GM12878 (cell line): Measurements from ENCODE around the gene VWA3B. TPM values are rescaled to one million over a fixed set of nuclear protein-coding genes. Genes with fewer than 3 reads are reported as not detected.

ENCODE experiments used
- ATAC-seq: fragments of 200-7000 bp; cut with Tn5 transposase; 3 replicates; pipeline ENCODE4 v1.9.1; 2020; ENCODE audit warnings: mild to moderate bottlenecking, moderate library complexity
- BruUV-seq: library from RNA; stranded (reverse); fragments of 400-500 nt; replicated peaks from 2 replicates; lab custom pipeline; 2021; lab: Mats Ljungman, UMichigan
- CTCF ChIA-PET: fragments of 300-600 bp; sonication (Branson Sonifier 250); formaldehyde crosslinking; extraction: SDS; loops from one replicate; lab custom pipeline; 2021; ENCODE audit warnings: inconsistent platforms; lab: Yijun Ruan, JAX
- POLR2A ChIA-PET: fragments of 350-600 bp; formaldehyde crosslinking; extraction: SDS; loops from one replicate; lab custom pipeline; 2021; ENCODE audit warnings: inconsistent platforms; lab: Charles Lee
- RAD21 ChIA-PET: fragments of 300-600 bp; sonication (Branson Sonifier 250); formaldehyde crosslinking; loops from one replicate; lab custom pipeline; 2023; ENCODE audit warnings: antibody characterized with exemption; ENCODE audit not compliant: unreplicated experiment; lab: Charles Lee
- SMC1A ChIA-PET: fragments of 300-600 bp; sonication (Branson Sonifier 250); formaldehyde crosslinking; loops from one replicate; lab custom pipeline; 2023; ENCODE audit not compliant: unreplicated experiment, uncharacterized antibody; lab: Charles Lee
- DNase-seq: peaks from one replicate; pipeline ENCODE4 v3.0.0-alpha.2; 2011; ENCODE audit warnings: low read depth, low spot score
- FAIRE-seq: peaks from 3 replicates; lab custom pipeline; 2011; peaks lifted over from hg19 to GRCh38; lab: Jason Lieb, UNC
- H2AFZ ChIP-seq: 2 replicates; pipeline ENCODE4 v1.6.0; 2011; ENCODE audit warnings: low read depth, low read length, control low read depth; ENCODE audit not compliant: control insufficient read depth
- H3K27ac ChIP-seq: 2 replicates; pipeline ENCODE4 v1.5.1; 2011; ENCODE audit warnings: control low read depth; ENCODE audit not compliant: control insufficient read depth, insufficient read depth
- H3K27me3 ChIP-seq, 2 experiments: replicated peaks in 1 of 2; 2 replicates each; pipeline versions ENCODE4 v1.6.0 to v1.6.1; 2011; ENCODE audit warnings: low read length in 1 of 2; ENCODE audit not compliant: control insufficient read depth in 2 of 2, insufficient read depth in 2 of 2
- H3K36me3 ChIP-seq, 2 experiments: 2 replicates each; pipeline ENCODE4 v1.5.1; 2011; ENCODE audit warnings: low read length in 1 of 2; ENCODE audit not compliant: control insufficient read depth in 2 of 2, insufficient read depth in 2 of 2
- H3K4me1 ChIP-seq: 2 replicates; pipeline ENCODE4 v1.6.1; 2011; ENCODE audit warnings: mild to moderate bottlenecking, low read length, moderate library complexity, mixed read lengths; ENCODE audit not compliant: control insufficient read depth, insufficient read depth
- H3K4me2 ChIP-seq: 2 replicates; pipeline ENCODE4 v1.6.0; 2011; ENCODE audit warnings: control low read depth; ENCODE audit not compliant: control insufficient read depth, insufficient read depth
- H3K4me3 ChIP-seq: fragments of 200-600 bp; sonication (generic); 2 replicates; pipeline ENCODE4 v1.5.1; 2016
- H3K79me2 ChIP-seq: 2 replicates; pipeline ENCODE4 v1.6.0; 2011; ENCODE audit warnings: low read length; ENCODE audit not compliant: control insufficient read depth, insufficient read depth
- H3K9ac ChIP-seq: 2 replicates; pipeline ENCODE4 v1.8.0; 2011; ENCODE audit warnings: low read length, control low read depth, mixed read lengths; ENCODE audit not compliant: control insufficient read depth, insufficient read depth
- H3K9me3 ChIP-seq: replicated peaks from 3 replicates; pipeline ENCODE4 v1.5.1; 2011; ENCODE audit warnings: mild to moderate bottlenecking, low read length; ENCODE audit not compliant: control insufficient read depth, insufficient read depth
- H4K20me1 ChIP-seq: 2 replicates; pipeline ENCODE4 v1.6.0; 2011; ENCODE audit not compliant: control insufficient read depth, insufficient read depth
- CHD4 ChIP-seq: fragments of 200-600 bp; sonication (generic); IDR thresholded peaks from 2 replicates; pipeline ENCODE4 v1.6.1; 2016; ENCODE audit warnings: mild to moderate bottlenecking
- CREB1 ChIP-seq: IDR thresholded peaks from 2 replicates; pipeline ENCODE4 v1.6.1; 2012; ENCODE audit warnings: low read depth, mild to moderate bottlenecking, inconsistent platforms
- CTCF ChIP-seq, 3 experiments: IDR thresholded peaks in 2 of 3; conservative IDR thresholded peaks in 1 of 3; 2 replicates each; pipeline ENCODE4 v1.5.1; 2011; ENCODE audit warnings: low read depth in 3 of 3, low read length in 3 of 3, mild to moderate bottlenecking in 3 of 3, control low read depth in 2 of 3, moderate library complexity in 2 of 3, inconsistent platforms in 1 of 3, mixed read lengths in 1 of 3; ENCODE audit not compliant: control insufficient read depth in 2 of 3, insufficient read depth in 1 of 3; ENCODE audit errors: extremely low read depth in 1 of 3
- DPF2 ChIP-seq: fragments of 450-650 bp; IDR thresholded peaks from 2 replicates; pipeline ENCODE4 v1.6.1; 2017; ENCODE audit warnings: mild to moderate bottlenecking
- EGR1 ChIP-seq, 2 experiments: IDR thresholded peaks; 1 replicate in 1 of 2; 2 replicates in 1 of 2; pipeline ENCODE4 v1.6.1; 2011 to 2012; ENCODE audit warnings: low read depth in 2 of 2, low read length in 2 of 2, borderline replicate concordance in 1 of 2, mild to moderate bottlenecking in 1 of 2, moderate library complexity in 1 of 2
- ETV6 ChIP-seq, 2 experiments: fragments of 450-650 bp in 1 of 2; IDR thresholded peaks in 1 of 2; conservative IDR thresholded peaks in 1 of 2; 2 replicates each; pipeline ENCODE4 v1.6.1; 2014; ENCODE audit warnings: antibody characterized with exemption in 1 of 2, borderline replicate concordance in 1 of 2, low read depth in 1 of 2, mild to moderate bottlenecking in 1 of 2, moderate library complexity in 1 of 2
- JUNB ChIP-seq: IDR thresholded peaks from 2 replicates; pipeline ENCODE4 v1.6.1; 2016; ENCODE audit warnings: antibody characterized with exemption, mild to moderate bottlenecking
- NKRF ChIP-seq: fragments of 450-650 bp; conservative IDR thresholded peaks from 2 replicates; pipeline ENCODE4 v1.6.1; 2017; ENCODE audit warnings: mild to moderate bottlenecking, moderate library complexity
- RELA ChIP-seq: fragments of 450-650 bp; IDR thresholded peaks from 2 replicates; pipeline ENCODE4 v1.8.0; 2014; ENCODE audit warnings: borderline replicate concordance; ENCODE audit not compliant: partially characterized antibody
- RELB ChIP-seq: fragments of 450-650 bp; IDR thresholded peaks from 2 replicates; pipeline ENCODE4 v1.6.1; 2017; ENCODE audit warnings: low read depth, mild to moderate bottlenecking, moderate library complexity
- ZNF24 ChIP-seq: fragments of 450-650 bp; IDR thresholded peaks from 2 replicates; pipeline ENCODE4 v1.6.1; 2017; ENCODE audit warnings: antibody characterized with exemption, mild to moderate bottlenecking
- ZNF592 ChIP-seq: fragments of 450-650 bp; IDR thresholded peaks from 2 replicates; pipeline ENCODE4 v1.6.1; 2017; ENCODE audit warnings: mild to moderate bottlenecking, moderate library complexity
- in situ Hi-C: fragments of 300-500 bp; cut with MboI; formaldehyde crosslinking; loops from 9 replicates; pipeline ENCODE4 v1.14.3; 2018; ENCODE audit warnings: mixed read lengths
- intact Hi-C: fragments of 100-400 bp; cut with micrococcal nuclease; formaldehyde crosslinking; loops from one replicate; pipeline ENCODE4 v1.14.2; 2022; ENCODE audit not compliant: unreplicated experiment
- polyA plus RNA-seq, 11 experiments: library from polyadenylated mRNA; depleted of rRNA in 4 of 11; unstranded in 6 of 11; stranded (reverse) in 5 of 11; fragments of >200 nt; fragmentation: Nextera tagmentation in 4 of 11; fragmentation: Illumina TruSeq in 1 of 11; extraction: Ambion mirVana in 4 of 11; extraction: Trizol in 1 of 11; gene quantifications; 1 replicate in 1 of 11; 2 replicates in 10 of 11; pipeline versions ENCODE4 v1.2.1 to v1.2.3, GENCODE V29; 2011 to 2016; ENCODE audit warnings: inconsistent platforms in 2 of 11, missing spikeins in 2 of 11, low read depth in 1 of 11
- total RNA-seq, 4 experiments: library from RNA; depleted of rRNA in 3 of 4; stranded (reverse); fragments of >200 nt in 3 of 4; fragmentation: Illumina TruSeq in 1 of 4; extraction: Trizol in 1 of 4; gene quantifications; 2 replicates each; pipeline versions ENCODE4 v1.2.1 to v1.2.3, GENCODE V29; 2013 to 2021

Gene VWA3B
- total and polyA plus RNA-seq, 10 of the 15 experiments (the other 5 are each of a cell fraction or from before 2014, with no cell fraction given): 0.04 to 0.86 (median 0.19) TPM; not detected in 4

- ChIA-PET CTCF (interaction anchor here (1.1 kb wide), 1 partner anchor 12 kb away, joined by 3 read pairs; no protein-coding TSS in a partner anchor), RAD21 (no interaction called here)
- TF ChIP-seq CHD4 (no peak), ZNF592 (no peak), DPF2 (no peak), NKRF (no peak), ETV6 (conservative IDR thresholded peaks at IDR 0.05 in 1 of 2, IDR thresholded peaks at IDR 0.05 in 1 of 2; ENCODE audit: borderline replicate concordance in 1 of 2, low read depth in 1 of 2) (no peak), RELB (no peak), JUNB (no peak), EGR1 (IDR thresholded peaks at IDR 0.05; ENCODE audit: borderline replicate concordance in 1 of 2, low read depth in 2 of 2, low read length in 2 of 2) (no peak), ZNF24 (no peak), CTCF (IDR thresholded peaks at IDR 0.05 in 2 of 3, conservative IDR thresholded peaks at IDR 0.05 in 1 of 3; ENCODE audit: control insufficient read depth in 2 of 3, extremely low read depth in 1 of 3, insufficient read depth in 1 of 3, low read depth in 3 of 3, low read length in 3 of 3) (no peak), CREB1 (no peak), RELA (no peak)
Measured at GRCh38 chr2:98258906-98259305, 171.9 kb downstream of the VWA3B start.

More at GRCh38 chr2:98258906-98259305, 171.9 kb downstream of the VWA3B start:
- Histone ChIP-seq H3K9me3 (peaks cover 2% of the 10 kb centered on the region; the same call in 2 of the 3 replicates), H3K4me3 (no peak overlapping the region), H3K79me2 (no peaks in the 10 kb centered on the region), H3K4me1 (no peaks in the 10 kb centered on the region), H4K20me1 (no peaks in the 10 kb centered on the region), H3K36me3 (no peaks in the 10 kb centered on the region), H2AFZ (no peak overlapping the region), H3K27me3 (no peaks in the 10 kb centered on the region), H3K4me2 (no peak overlapping the region), H3K9ac (no peak overlapping the region), H3K27ac (no peak overlapping the region)
- in situ Hi-C loops: loop anchor here (10.0 kb wide), 1 partner anchor 434 kb away; no protein-coding TSS in a partner anchor
- POLR2A ChIA-PET: no interaction called here
- FAIRE-seq (no peak), DNase-seq (no peak), ATAC-seq (no peak)
- intact Hi-C loops: no loop called here
- SMC1A ChIA-PET: no interaction called here
- BruUV-seq: no TSS peak
